ENCODE data around the gene OTOGL.

DNA sequence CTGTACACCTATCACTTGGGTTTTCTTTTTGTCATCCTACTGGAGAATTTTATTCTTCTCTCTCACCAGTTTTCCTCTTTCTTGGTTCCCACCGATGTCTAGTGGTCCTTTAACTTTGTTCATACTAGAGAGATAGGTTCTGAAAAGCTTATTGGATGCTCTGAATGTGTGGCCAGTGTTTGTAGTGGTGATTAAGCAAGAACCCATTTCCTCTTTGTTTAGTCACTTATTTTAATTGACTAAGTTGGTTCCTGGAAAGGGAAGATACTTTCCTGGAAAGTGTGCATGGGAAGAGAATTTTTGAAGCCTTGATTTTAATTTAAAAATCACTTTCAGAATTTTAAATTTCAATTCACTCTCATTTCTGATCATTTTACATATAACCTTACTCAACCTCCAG lies 127.2 kb downstream of the OTOGL start:
- TF ChIP-seq, protein P1, sequence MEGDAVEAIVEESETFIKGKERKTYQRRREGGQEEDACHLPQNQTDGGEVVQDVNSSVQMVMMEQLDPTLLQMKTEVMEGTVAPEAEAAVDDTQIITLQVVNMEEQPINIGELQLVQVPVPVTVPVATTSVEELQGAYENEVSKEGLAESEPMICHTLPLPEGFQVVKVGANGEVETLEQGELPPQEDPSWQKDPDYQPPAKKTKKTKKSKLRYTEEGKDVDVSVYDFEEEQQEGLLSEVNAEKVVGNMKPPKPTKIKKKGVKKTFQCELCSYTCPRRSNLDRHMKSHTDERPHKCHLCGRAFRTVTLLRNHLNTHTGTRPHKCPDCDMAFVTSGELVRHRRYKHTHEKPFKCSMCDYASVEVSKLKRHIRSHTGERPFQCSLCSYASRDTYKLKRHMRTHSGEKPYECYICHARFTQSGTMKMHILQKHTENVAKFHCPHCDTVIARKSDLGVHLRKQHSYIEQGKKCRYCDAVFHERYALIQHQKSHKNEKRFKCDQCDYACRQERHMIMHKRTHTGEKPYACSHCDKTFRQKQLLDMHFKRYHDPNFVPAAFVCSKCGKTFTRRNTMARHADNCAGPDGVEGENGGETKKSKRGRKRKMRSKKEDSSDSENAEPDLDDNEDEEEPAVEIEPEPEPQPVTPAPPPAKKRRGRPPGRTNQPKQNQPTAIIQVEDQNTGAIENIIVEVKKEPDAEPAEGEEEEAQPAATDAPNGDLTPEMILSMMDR (conservative IDR thresholded peaks at IDR 0.05; ENCODE audit: low read length), result no peak
- TF ChIP-seq EZH2phosphoT487 (IDR thresholded peaks at IDR 0.05; ENCODE audit: borderline replicate concordance), result no peak
